ENCODE data around the gene DIP2C. TPM values are rescaled to one million over a fixed set of nuclear protein-coding genes. Genes with fewer than 3 reads are reported as not detected.
"Not testable (repeated sequence)": the region's sequence is repeated elsewhere in the genome, so short reads cannot be mapped to it uniquely, and the experiment has no call there.

The DIP2C gene
- polyA plus RNA-seq, 1 donor = 37.7 TPM

DNA sequence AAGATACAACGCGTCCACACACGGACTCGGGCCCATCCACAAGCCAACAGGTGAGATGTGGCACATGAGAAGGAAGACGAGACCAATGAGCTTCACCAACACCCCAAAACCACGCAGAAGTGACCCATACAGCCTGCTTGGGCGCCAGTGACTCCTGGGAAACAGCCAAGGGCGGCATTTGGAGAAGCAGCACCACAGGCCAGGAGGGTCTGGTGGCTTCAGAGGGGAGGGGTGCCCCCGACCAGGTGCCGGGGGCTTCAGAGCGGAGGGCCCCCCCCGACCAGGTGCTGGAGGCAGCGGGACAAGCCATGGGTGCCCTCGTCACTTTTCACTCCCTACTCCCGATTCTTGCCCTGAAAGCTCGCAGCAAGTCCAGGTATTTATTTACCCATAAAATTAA is 140.1 kb downstream of the DIP2C start:
- DNase-seq = no peak

- no peak for DNase-seq
Measured at GRCh38 chr10:548238-548901, 141.1 kb downstream of the DIP2C start.

DNA sequence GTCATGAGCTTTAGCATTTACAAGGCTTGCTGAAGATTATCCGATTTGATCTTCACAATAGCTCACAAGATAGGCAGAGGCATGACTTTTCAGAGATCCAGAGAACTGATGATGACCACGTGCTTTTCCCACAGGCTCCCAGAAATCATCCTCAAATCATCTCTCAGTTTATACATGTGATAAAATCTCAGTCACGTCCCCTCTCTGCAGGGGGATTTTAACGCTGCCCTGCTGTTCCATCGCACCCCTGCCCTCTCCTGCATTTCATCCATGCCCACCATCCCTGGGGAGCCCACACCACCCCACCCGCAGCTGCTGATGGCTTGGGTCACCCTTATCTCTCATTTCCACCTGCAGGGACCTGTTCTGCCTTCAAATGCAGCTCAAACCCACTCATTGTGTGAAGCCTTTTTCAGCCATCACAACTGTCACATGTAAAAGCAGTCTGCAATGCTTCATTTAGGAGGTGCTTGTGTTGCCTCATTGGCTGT is 141.8 kb downstream of the DIP2C start:
- no peak for DNase-seq

GRCh38 chr10:546971-547590 is 142.4 kb downstream of the DIP2C start:
- DNase-seq = no peak

DNA sequence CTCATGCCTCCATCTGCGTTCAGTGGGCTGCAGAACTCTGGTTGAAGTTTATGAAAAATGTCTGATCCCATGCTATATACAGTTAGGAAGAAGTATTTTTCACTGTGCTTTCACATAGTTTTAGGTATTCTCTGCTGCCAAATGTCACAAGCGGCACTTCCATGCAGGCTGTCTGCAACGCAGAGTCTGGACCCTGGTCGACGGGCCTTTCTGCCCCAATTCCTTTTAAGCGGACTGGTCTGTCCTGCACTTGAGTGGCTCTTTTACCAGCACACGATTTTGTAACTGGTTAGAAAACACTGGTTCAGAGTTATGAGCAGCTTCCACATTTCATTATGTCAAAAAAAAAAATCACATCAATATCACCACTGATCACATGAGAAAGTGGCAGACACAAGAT is 143.0 kb downstream of the DIP2C start:
- DNase-seq = no peak

- no peak for DNase-seq
Measured at GRCh38 chr10:543862-544822, 145.3 kb downstream of the DIP2C start.

DNA sequence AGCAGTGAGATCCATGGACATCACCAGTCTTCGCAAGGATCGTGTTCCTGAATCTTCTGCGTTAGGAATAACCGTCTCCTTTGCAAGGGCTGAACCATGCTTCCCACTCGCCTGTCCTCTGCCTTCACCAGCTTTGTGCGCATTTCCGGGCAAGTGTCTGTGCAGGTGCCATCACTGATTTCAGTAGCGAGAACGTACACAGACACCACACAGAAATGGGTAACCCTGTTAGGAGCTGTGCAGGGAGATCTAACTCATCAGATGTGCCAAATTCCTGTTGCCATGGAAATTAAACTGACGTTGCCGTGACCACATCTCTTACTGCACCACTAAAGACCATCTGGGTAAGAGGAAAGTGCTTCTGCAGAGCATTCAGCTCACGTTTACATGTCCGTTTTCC is 146.3 kb downstream of the DIP2C start:
- DNase-seq = no peak

GRCh38 chr10:541750-542371 is 147.6 kb downstream of the DIP2C start:
- no peak for DNase-seq

GRCh38 chr10:541041-541440 is 148.4 kb downstream of the DIP2C start:
- DNase-seq = no peak

GRCh38 chr10:538895-539294 is 150.6 kb downstream of the DIP2C start:
- no peak for DNase-seq

DNA sequence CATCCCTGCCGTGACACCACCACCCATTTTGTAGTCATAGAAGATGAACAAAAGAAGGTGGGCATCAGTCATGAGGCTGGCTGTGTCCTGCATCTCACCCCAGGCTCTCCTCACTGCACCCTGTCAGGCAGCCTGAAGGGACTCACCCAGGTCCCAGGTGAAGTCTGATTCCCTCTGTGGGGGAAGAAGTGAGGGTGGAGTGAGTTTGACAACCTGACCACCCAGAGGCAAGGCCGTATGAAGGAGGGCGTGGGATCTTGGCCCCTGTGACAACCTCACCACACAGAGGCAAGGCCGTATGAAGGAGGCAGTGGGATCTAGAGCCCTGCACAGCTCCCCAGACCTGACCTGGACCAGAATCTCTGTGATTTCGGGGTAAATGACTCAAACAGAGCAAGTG is 152.5 kb downstream of the DIP2C start:
- no peak for DNase-seq

DNA sequence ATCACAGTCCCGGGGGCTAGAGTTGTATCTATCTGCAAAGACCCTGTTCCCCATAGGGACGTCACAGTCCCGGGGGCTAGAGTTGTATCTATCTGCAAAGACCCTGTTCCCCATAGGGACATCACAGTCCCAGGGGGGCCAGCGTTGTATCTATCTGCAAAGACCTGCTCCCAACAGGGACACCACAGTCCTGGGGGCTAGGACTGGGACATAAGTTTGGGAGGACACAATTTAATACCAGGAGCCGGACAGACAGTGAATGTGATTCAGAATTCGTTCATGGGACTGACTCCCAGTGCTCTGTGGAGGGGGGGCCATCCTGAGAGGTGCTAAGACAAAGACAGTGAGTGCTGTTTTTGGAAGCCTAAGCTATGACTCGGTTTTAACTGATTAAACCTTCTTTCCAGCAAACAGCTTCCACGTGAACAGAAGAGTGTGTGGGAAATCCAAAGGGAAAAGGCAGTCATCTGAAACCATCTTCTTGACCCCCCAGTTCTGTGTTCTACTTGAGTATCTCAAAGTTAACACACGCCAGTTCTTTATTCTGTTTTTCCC is 153.0 kb downstream of the DIP2C start:
- DNase-seq = no peak

DNA sequence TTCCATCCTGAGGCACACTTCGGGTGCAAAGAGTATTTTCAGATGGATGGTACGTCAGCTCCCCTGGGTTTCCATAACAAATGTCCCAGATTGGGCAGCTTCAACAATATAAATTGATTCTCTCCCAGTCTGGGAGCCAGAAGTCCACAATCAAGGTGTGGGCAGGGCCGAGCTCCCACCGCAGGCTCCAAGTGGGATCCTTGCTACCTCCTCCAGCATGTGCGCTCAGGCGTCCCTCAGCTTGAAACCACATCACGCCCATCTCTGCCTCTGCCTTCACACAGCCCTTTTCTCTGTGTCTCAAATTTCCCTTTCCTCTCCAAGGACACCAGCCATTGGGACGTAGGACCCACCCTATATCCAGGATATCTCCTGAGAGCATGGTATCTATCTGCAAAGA is 153.5 kb downstream of the DIP2C start:
- no peak for DNase-seq

GRCh38 chr10:535051-535450 is 154.4 kb downstream of the DIP2C start:
- DNase-seq = no peak

GRCh38 chr10:534047-534566 is 155.4 kb downstream of the DIP2C start:
- no peak for DNase-seq

DNA sequence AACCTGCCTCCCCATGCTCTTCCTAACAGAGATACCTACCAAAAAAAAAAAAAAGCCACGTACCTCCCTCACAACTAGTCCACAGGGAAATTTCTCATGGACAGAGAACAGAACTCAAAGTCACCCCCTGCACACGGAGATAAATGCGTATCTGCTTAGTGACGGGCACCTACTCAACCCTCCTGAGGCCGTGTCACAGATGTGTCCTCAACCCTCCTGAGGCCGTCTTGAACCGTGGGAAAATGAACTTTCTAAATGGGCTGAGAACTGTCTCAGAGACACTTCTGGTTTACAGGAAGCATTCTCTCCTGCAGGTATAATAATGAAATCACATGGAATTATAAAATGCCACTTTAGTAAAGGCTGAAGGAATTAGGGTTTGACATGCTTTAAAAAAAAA is 155.9 kb downstream of the DIP2C start:
- no peak for DNase-seq

DNA sequence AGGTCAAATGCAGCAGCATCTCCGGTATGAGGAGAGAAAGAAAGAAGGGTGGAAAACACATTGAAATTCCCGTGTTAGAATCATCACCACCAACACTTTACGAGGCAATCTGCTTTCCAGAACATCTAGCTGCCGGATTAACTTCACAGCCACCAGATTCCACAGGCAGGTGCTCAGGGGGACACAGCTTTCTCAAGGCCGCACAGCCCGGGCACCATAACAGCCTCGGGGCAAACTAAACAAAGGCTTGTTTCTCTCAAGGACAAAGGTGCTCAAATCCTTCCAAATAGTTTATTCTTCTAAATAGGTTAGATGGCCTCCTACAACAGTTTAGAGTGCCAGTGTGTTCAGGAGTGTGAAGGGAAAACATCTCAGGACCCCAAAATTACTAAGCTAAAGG is 156.3 kb downstream of the DIP2C start:
- no peak for DNase-seq

DNA sequence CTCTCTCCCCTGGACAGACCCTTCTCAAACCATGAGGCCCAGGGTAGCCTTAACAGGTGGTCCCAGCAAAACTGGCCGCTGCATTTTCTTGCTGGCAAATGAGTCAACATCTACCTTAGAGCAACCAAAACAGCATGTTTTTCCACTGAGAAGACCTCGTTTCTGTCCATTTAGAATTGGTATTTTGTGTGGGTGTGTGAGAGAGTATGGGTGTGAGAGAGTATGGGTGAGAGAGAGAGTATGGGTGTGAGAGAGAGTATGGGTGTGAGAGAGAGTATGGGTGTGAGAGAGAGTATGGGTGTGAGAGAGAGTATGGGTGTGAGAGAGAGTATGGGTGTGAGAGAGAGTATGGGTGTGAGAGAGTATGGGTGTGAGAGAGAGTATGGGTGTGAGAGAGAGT is 157.1 kb downstream of the DIP2C start:
- DNase-seq = not testable (repeated sequence)

- no peak for DNase-seq
Measured at GRCh38 chr10:531541-531940, 157.9 kb downstream of the DIP2C start.

DNA sequence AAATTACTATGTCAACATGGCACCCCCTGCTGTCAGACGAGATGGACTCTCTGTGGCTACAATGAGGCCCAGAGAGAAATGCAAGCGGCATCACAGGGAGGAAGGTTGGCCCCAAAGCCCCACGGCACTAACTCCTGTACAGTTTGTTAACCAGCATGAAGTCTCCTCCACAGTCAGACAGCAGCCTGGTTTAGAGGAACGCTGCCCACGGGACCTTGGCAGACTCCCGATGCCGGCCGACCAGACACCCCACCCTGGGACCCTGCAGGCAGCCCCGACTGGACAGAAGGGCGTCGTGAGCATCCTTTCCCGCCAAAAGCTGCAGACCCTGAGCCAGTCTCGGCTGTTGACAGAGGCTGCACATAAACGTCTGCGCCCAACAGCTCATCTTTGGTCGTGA is 158.8 kb downstream of the DIP2C start:
- no peak for DNase-seq

DNA sequence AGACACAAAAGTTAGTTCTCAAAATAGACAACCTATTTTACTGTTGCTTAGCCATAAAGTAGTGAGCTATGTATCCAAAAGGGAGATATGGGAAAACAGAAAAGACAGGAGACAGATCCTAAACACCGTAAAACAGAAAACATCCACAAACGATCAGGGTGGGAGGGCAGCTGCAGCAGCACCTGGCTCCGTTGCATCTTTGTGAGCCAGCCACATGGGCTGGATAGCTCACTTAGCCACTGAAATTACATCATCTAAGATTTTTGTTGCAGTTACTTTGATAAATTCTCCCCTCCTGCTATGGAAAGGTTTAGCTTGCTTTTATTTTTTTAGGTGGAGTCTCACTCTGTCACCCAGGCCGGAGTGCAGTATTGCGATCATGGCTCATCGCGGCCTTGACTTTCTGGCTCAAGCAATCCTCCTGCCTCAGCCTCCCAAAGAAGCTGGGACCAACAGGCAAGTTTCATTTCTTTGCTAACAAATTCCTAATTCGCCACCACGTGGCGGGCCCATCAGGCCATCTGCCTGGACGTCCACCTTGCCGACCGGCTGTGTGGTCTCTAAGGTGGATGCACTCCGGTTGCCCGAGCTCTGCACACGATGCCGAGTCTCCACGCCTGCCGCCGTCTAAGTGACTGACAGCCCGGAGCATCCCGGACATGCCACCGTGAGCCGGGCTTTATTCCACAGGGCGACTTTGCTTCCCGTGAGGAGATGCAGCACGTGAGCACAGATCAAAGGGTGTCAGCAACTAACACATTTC is 159.8 kb downstream of the DIP2C start:
- no peak for DNase-seq

Data from hindlimb muscle (tissue), 1 donor.